Activated naive CD8-positive, alpha-beta T cell treated with anti-CD3 and anti-CD28 coated beads, Interleukin-2, amount 10 ng/mL, durations not matched to agents 7 days and 5 days (primary cell): Measurements from ENCODE around the gene SLC35F3. TPM values are rescaled to one million over a fixed set of nuclear protein-coding genes. Genes with fewer than 3 reads are reported as not detected.

Source experiments
- ATAC-seq: fragments of 150-1000 bp; cut with Tn5 transposase; one replicate; pipeline ENCODE4 v1.10.0; 2021; ENCODE audit warnings: low read depth, moderate library complexity
- POLR2A ChIA-PET: fragments of 350-600 bp; sonication (Branson Sonifier 250); formaldehyde crosslinking; loops from one replicate; lab custom pipeline; 2021; ENCODE audit warnings: antibody characterized with exemption; lab: Charles Lee
- DNase-seq: peaks from one replicate; pipeline ENCODE4 v3.0.0; 2021
- H3K27ac Mint-ChIP-seq: one replicate; pipeline ENCODE4 v1.8.0; 2022; ENCODE audit warnings: mild to moderate bottlenecking, mixed read lengths
- H3K27me3 Mint-ChIP-seq: one replicate; pipeline ENCODE4 v1.8.0; 2022; ENCODE audit warnings: mild to moderate bottlenecking, moderate library complexity, mixed read lengths
- H3K36me3 Mint-ChIP-seq: one replicate; pipeline ENCODE4 v1.8.0; 2021; ENCODE audit warnings: mild to moderate bottlenecking, mixed read lengths
- H3K4me1 Mint-ChIP-seq: one replicate; pipeline ENCODE4 v1.8.0; 2021; ENCODE audit warnings: mixed read lengths
- H3K4me3 Mint-ChIP-seq: one replicate; pipeline ENCODE4 v1.8.0; 2022; ENCODE audit warnings: mild to moderate bottlenecking, moderate library complexity, mixed read lengths
- H3K9me3 Mint-ChIP-seq: one replicate; pipeline ENCODE4 v1.8.0; 2021; ENCODE audit warnings: mixed read lengths
- total RNA-seq, 2 experiments: library from RNA; stranded (reverse); gene quantifications; one replicate each; pipeline ENCODE4 v1.2.3, GENCODE V29; 2021

SLC35F3 gene
- total RNA-seq, 2 experiments from 2014 or later = 33.8 to 36.4 TPM

GRCh38 chr1:234091065-234091401, 186.6 kb downstream of the SLC35F3 start:
- Mint-ChIP-seq H3K27me3 (peaks cover 34% of the 10 kb centered on the region), H3K36me3 (no peaks in the 10 kb centered on the region), H3K4me1 (no peaks in the 10 kb centered on the region), H3K9me3 (no peaks in the 10 kb centered on the region), H3K27ac (no peak overlapping the region), H3K4me3 (no peak overlapping the region)
- ATAC-seq (no peak), DNase-seq (no peak)
- POLR2A ChIA-PET = no interaction called here

DNA sequence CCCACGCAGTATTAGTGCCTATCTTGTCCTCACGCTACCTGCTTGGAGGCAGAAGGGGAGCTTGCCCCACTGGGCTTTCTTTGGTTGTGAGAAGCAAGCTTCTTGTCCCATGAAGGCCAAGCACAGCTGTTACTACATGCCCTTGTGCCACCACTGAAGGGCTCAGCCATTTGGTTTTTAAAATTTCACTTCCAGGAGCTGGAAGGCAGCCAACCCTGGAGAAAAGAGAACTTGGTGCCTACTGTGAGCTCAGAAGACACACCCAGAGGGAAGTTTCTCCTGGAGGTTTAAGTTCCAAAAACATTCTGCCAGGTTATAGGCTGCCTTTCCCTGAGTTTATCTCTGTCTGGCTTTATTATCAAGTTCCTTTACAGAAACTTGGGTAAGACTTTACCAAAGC, 187.4 kb downstream of the SLC35F3 start:
- Mint-ChIP-seq H3K27ac (no peak overlapping the region), H3K9me3 (no peaks in the 10 kb centered on the region), H3K27me3 (peaks cover 38% of the 10 kb centered on the region), H3K4me3 (no peak overlapping the region), H3K36me3 (no peaks in the 10 kb centered on the region), H3K4me1 (no peaks in the 10 kb centered on the region)
- POLR2A ChIA-PET = no interaction called here
- ATAC-seq (no peak), DNase-seq (no peak)

GRCh38 chr1:234093107-234093506, 188.6 kb downstream of the SLC35F3 start:
- DNase-seq = no peak
- no peak overlapping the region for H3K27ac Mint-ChIP-seq
- H3K4me1 Mint-ChIP-seq = no peaks in the 10 kb centered on the region
- no peak overlapping the region for H3K4me3 Mint-ChIP-seq
- H3K27me3 Mint-ChIP-seq = peaks cover 33% of the 10 kb centered on the region
- no peak for ATAC-seq
- no peaks in the 10 kb centered on the region for H3K36me3 Mint-ChIP-seq
- POLR2A ChIA-PET = no interaction called here
- no peaks in the 10 kb centered on the region for H3K9me3 Mint-ChIP-seq

- H3K4me1 Mint-ChIP-seq = no peaks in the 10 kb centered on the region
- no peak for DNase-seq
- ATAC-seq = no peak
- no peaks in the 10 kb centered on the region for H3K9me3 Mint-ChIP-seq
- H3K4me3 Mint-ChIP-seq = no peak overlapping the region
- H3K36me3 Mint-ChIP-seq = no peaks in the 10 kb centered on the region
- POLR2A ChIA-PET = no interaction called here
- peaks cover 33% of the 10 kb centered on the region for H3K27me3 Mint-ChIP-seq
- H3K27ac Mint-ChIP-seq = no peak overlapping the region
Measured at GRCh38 chr1:234093741-234094140, 189.3 kb downstream of the SLC35F3 start.

DNA sequence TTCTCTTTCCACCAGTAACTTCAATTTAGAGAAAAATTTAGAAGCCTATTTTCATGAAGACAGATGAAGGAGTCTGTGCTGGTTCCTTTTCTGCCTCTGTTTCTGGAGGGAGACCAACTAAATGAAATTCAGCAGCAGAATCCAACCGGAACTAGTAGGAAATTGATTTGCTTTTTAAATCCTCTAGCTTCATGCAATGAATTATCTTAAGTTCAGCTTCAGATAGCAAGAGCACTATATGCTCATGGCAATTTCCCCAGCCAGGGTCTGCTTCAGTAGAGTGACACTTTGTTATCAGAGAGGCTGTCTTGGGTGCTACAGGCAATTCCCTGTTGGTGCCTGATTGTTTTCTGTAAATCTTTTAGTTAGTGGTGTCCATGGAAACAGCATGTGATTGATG, 189.7 kb downstream of the SLC35F3 start:
- H3K27ac Mint-ChIP-seq = no peak overlapping the region
- H3K4me3 Mint-ChIP-seq = no peak overlapping the region
- H3K27me3 Mint-ChIP-seq = peaks cover 33% of the 10 kb centered on the region
- H3K4me1 Mint-ChIP-seq = no peaks in the 10 kb centered on the region
- H3K9me3 Mint-ChIP-seq = no peaks in the 10 kb centered on the region
- no peak for ATAC-seq
- POLR2A ChIA-PET = no interaction called here
- H3K36me3 Mint-ChIP-seq = no peaks in the 10 kb centered on the region
- DNase-seq = no peak

DNA sequence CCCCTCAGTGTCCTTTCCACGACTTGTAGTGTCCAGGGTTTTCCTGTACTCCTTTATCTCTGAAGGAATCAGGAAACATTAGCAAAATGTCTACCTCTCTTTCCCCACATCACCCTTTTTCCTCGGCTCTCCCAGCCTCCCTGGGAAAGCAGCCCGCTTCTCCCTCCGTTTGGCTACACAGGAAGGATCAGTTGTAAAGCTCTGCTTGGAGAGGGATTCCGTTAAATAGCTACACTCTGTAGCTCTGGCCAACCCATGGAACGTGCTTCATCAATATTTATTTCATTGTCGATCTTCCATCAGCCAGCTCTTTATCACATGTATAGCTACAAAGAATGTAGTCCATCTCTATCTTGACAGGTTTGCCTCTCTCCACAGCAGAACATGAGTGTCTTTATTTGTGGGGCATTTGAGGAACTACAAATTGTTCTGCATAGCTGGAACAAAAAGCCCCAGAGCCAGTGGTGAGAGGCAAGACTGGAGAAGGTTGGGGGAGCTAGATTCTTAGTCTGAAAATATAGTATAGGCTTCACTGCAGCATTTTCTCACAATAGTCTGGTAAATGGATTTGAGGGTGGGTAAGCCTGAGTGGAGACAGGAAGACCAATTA, 191.8 kb downstream of the SLC35F3 start:
- H3K4me3 Mint-ChIP-seq = no peak overlapping the region
- no peaks in the 10 kb centered on the region for H3K9me3 Mint-ChIP-seq
- no peak overlapping the region for H3K27ac Mint-ChIP-seq
- ATAC-seq = no peak
- POLR2A ChIA-PET = no interaction called here
- H3K4me1 Mint-ChIP-seq = no peaks in the 10 kb centered on the region
- no peaks in the 10 kb centered on the region for H3K36me3 Mint-ChIP-seq
- DNase-seq = no peak
- peaks cover 30% of the 10 kb centered on the region for H3K27me3 Mint-ChIP-seq

GRCh38 chr1:234102583-234102982, 198.1 kb downstream of the SLC35F3 start:
- Mint-ChIP-seq H3K4me3 (no peak overlapping the region), H3K9me3 (no peaks in the 10 kb centered on the region), H3K27ac (no peak overlapping the region), H3K27me3 (peaks cover 40% of the 10 kb centered on the region), H3K36me3 (no peaks in the 10 kb centered on the region), H3K4me1 (peaks cover 2% of the 10 kb centered on the region)
- DNase-seq (no peak), ATAC-seq (no peak)
- POLR2A ChIA-PET = no interaction called here

GRCh38 chr1:234103198-234103597, 198.7 kb downstream of the SLC35F3 start:
- no peak overlapping the region for H3K4me3 Mint-ChIP-seq
- H3K27me3 Mint-ChIP-seq = peaks cover 40% of the 10 kb centered on the region
- DNase-seq (no peak), ATAC-seq (no peak)
- POLR2A ChIA-PET = no interaction called here
- H3K27ac Mint-ChIP-seq = no peak overlapping the region
- no peaks in the 10 kb centered on the region for H3K36me3 Mint-ChIP-seq
- H3K4me1 Mint-ChIP-seq = peaks cover 2% of the 10 kb centered on the region
- no peaks in the 10 kb centered on the region for H3K9me3 Mint-ChIP-seq

- DNase-seq (no peak), ATAC-seq (no peak)
- POLR2A ChIA-PET = no interaction called here
- Mint-ChIP-seq H3K36me3 (no peaks in the 10 kb centered on the region), H3K27me3 (peaks cover 40% of the 10 kb centered on the region), H3K4me3 (no peak overlapping the region), H3K9me3 (no peaks in the 10 kb centered on the region), H3K27ac (no peak overlapping the region), H3K4me1 (peaks cover 2% of the 10 kb centered on the region)
Measured at GRCh38 chr1:234106032-234106431, 201.6 kb downstream of the SLC35F3 start.

GRCh38 chr1:234107416-234108021, 203.0 kb downstream of the SLC35F3 start:
- Mint-ChIP-seq H3K4me1 (peaks cover 2% of the 10 kb centered on the region), H3K9me3 (no peaks in the 10 kb centered on the region), H3K4me3 (no peak overlapping the region), H3K36me3 (no peaks in the 10 kb centered on the region), H3K27me3 (peaks cover 30% of the 10 kb centered on the region), H3K27ac (no peak overlapping the region)
- POLR2A ChIA-PET = no interaction called here
- DNase-seq (no peak), ATAC-seq (no peak)

- ATAC-seq = no peak
- no peak overlapping the region for H3K4me3 Mint-ChIP-seq
- H3K4me1 Mint-ChIP-seq = no peaks in the 10 kb centered on the region
- DNase-seq = no peak
- H3K36me3 Mint-ChIP-seq = no peaks in the 10 kb centered on the region
- H3K27ac Mint-ChIP-seq = no peak overlapping the region
- no peaks in the 10 kb centered on the region for H3K9me3 Mint-ChIP-seq
- POLR2A ChIA-PET = no interaction called here
- H3K27me3 Mint-ChIP-seq = peaks cover 18% of the 10 kb centered on the region
Measured at GRCh38 chr1:234108921-234109320, 204.4 kb downstream of the SLC35F3 start.

GRCh38 chr1:234109840-234110239, 205.4 kb downstream of the SLC35F3 start:
- no peak for DNase-seq
- Mint-ChIP-seq H3K36me3 (no peaks in the 10 kb centered on the region), H3K27ac (no peak overlapping the region), H3K9me3 (no peaks in the 10 kb centered on the region), H3K4me1 (peaks cover 2% of the 10 kb centered on the region), H3K4me3 (no peak overlapping the region), H3K27me3 (peaks cover 24% of the 10 kb centered on the region)
- no peak for ATAC-seq
- POLR2A ChIA-PET = interaction anchor here (0.6 kb wide), 1 partner anchor 821 kb away, joined by 4 read pairs; no protein-coding TSS in a partner anchor

DNA sequence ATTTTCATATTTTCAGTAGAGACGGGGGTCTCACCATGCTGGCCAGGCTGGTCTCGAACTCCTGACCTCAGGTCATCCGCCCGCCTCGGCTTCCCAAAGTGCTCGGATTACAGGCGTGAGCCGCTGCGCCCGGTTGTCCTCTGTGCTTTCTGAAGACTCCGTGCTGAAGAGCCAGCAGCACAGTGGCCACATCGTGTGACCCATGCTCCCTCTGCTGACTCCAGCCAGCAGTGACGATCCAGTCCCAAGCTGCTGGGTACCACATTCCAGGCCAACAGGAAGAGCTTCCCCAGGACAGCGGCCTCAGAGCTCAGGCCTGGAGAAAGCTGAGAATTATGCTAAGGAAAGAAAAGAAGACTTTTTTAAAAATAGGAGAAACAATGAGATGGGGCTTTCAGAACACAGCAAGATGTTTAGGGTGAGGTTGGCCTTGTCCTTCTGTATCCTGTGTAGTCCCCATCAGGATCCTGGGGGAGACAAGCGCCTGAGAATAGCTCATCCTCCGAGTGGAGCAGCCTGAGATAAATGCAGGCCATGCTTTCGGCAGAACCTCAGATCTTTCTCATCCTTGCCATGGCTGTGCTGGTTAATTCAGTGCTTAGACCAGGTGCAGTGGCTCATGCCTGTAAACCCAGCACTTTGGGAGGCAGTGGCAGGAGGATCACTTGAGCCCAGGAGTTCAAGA, 207.1 kb downstream of the SLC35F3 start:
- Mint-ChIP-seq H3K4me1 (peaks cover 8% of the 10 kb centered on the region), H3K27me3 (peaks cover 33% of the 10 kb centered on the region), H3K9me3 (no peaks in the 10 kb centered on the region), H3K36me3 (no peaks in the 10 kb centered on the region), H3K27ac (no peak overlapping the region), H3K4me3 (no peak overlapping the region)
- DNase-seq (no peak), ATAC-seq (no peak)
- POLR2A ChIA-PET = no interaction called here
